ENCODE results near the gene TMEM221.

DNA sequence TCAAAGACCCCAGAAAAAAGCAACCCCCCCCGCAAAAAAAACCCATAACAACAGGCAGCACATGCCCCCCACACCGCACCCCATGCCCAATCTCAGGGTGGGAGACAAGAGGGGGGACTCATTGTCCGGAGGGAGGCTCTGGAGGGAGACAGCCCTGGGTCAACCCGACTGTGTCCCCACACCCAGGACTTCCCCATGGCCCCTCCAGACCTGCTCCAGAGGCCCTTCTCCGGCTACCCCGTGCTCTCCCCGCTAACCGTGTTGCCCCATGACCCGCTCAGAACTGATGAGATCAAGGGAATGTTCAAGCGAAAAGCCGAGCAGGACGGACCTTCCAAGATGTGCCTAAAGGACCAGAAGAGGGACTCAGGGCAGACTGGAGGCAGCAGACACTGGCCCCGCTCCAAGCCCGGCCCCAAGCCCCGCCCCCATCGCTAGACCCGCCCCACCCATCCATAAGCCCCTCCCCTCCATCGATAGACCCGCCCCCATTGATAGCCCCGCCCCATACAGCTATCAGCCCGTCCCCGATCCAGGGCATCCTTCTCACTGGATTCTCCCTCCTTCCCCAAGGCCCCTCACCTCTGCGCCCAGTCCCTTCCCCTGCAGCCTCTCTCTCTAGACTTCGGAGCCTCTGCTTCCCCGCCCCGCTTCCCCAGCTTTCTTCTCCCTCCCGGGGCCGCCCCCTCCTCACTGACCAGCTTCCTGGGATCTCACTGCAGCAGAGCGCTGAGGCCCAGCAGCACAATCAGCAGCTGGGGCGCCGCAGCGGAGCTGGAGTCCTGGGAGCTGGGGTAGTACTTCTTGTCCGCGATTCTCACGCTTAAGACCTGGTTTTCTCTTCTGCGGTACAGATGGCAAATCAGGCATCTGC is 45.2 kb downstream of the TMEM221 start:
- TF ChIP-seq, protein P1, sequence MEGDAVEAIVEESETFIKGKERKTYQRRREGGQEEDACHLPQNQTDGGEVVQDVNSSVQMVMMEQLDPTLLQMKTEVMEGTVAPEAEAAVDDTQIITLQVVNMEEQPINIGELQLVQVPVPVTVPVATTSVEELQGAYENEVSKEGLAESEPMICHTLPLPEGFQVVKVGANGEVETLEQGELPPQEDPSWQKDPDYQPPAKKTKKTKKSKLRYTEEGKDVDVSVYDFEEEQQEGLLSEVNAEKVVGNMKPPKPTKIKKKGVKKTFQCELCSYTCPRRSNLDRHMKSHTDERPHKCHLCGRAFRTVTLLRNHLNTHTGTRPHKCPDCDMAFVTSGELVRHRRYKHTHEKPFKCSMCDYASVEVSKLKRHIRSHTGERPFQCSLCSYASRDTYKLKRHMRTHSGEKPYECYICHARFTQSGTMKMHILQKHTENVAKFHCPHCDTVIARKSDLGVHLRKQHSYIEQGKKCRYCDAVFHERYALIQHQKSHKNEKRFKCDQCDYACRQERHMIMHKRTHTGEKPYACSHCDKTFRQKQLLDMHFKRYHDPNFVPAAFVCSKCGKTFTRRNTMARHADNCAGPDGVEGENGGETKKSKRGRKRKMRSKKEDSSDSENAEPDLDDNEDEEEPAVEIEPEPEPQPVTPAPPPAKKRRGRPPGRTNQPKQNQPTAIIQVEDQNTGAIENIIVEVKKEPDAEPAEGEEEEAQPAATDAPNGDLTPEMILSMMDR (IDR thresholded peaks at IDR 0.05), result no peak
- TF ChIP-seq POLR2AphosphoS5 (IDR thresholded peaks at IDR 0.05; ENCODE audit: low read depth, low read length) (no peak), TCF7L2 (IDR thresholded peaks at IDR 0.05; ENCODE audit: low read depth, low read length) (no peak)
- TF ChIP-seq, protein P2, sequence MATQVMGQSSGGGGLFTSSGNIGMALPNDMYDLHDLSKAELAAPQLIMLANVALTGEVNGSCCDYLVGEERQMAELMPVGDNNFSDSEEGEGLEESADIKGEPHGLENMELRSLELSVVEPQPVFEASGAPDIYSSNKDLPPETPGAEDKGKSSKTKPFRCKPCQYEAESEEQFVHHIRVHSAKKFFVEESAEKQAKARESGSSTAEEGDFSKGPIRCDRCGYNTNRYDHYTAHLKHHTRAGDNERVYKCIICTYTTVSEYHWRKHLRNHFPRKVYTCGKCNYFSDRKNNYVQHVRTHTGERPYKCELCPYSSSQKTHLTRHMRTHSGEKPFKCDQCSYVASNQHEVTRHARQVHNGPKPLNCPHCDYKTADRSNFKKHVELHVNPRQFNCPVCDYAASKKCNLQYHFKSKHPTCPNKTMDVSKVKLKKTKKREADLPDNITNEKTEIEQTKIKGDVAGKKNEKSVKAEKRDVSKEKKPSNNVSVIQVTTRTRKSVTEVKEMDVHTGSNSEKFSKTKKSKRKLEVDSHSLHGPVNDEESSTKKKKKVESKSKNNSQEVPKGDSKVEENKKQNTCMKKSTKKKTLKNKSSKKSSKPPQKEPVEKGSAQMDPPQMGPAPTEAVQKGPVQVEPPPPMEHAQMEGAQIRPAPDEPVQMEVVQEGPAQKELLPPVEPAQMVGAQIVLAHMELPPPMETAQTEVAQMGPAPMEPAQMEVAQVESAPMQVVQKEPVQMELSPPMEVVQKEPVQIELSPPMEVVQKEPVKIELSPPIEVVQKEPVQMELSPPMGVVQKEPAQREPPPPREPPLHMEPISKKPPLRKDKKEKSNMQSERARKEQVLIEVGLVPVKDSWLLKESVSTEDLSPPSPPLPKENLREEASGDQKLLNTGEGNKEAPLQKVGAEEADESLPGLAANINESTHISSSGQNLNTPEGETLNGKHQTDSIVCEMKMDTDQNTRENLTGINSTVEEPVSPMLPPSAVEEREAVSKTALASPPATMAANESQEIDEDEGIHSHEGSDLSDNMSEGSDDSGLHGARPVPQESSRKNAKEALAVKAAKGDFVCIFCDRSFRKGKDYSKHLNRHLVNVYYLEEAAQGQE (IDR thresholded peaks at IDR 0.05; ENCODE audit: insufficient read depth in 1 of 2, low read depth in 2 of 2, low read length in 1 of 2), result no peak
